GM08714 (cell line): ENCODE data around the gene CNTNAP2.

ENCODE experiments used
- H3K4me3 ChIP-seq: fragments of 200-500 bp; sonication (Bioruptor generic); 2 replicates; pipeline ENCODE4 v1.5.1; 2014; ENCODE audit warnings: mild to moderate bottlenecking, low read length, inconsistent platforms
- ZNF274 ChIP-seq: IDR thresholded peaks from 2 replicates; pipeline ENCODE4 v1.6.1; 2012; ENCODE audit warnings: mild to moderate bottlenecking, low read depth, low read length

The CNTNAP2 gene

GRCh38 chr7:148212731-148213130, 2096.1 kb downstream of the CNTNAP2 start:
- no peak for TF ChIP-seq ZNF274

GRCh38 chr7:148214101-148214500, 2097.5 kb downstream of the CNTNAP2 start:
- no peak overlapping the region for H3K4me3 ChIP-seq
- TF ChIP-seq ZNF274 = no peak

More at GRCh38 chr7:148212731-148213130, 2096.1 kb downstream of the CNTNAP2 start:
- no peak overlapping the region for H3K4me3 ChIP-seq

- no peak for TF ChIP-seq ZNF274
- no peak overlapping the region for H3K4me3 ChIP-seq
Observed at GRCh38 chr7:148218603-148219002, 2102.0 kb downstream of the CNTNAP2 start.

- no peak for TF ChIP-seq ZNF274
Observed at GRCh38 chr7:148222721-148223120, 2106.1 kb downstream of the CNTNAP2 start.

GRCh38 chr7:148223160-148223559, 2106.6 kb downstream of the CNTNAP2 start:
- TF ChIP-seq ZNF274 = no peak
- no peak overlapping the region for H3K4me3 ChIP-seq

More at GRCh38 chr7:148222721-148223120, 2106.1 kb downstream of the CNTNAP2 start:
- H3K4me3 ChIP-seq = no peak overlapping the region

GRCh38 chr7:148223738-148224137, 2107.1 kb downstream of the CNTNAP2 start:
- H3K4me3 ChIP-seq = no peak overlapping the region
- no peak for TF ChIP-seq ZNF274

- TF ChIP-seq ZNF274 = no peak
- H3K4me3 ChIP-seq = no peak overlapping the region
Observed at GRCh38 chr7:148230296-148230695, 2113.7 kb downstream of the CNTNAP2 start.

GRCh38 chr7:148230883-148231282, 2114.3 kb downstream of the CNTNAP2 start:
- no peak for TF ChIP-seq ZNF274
- H3K4me3 ChIP-seq = no peak overlapping the region

- no peak for TF ChIP-seq ZNF274
- H3K4me3 ChIP-seq = no peak overlapping the region
Observed at GRCh38 chr7:148232784-148233183, 2116.2 kb downstream of the CNTNAP2 start.

- no peak for TF ChIP-seq ZNF274
- no peak overlapping the region for H3K4me3 ChIP-seq
Observed at GRCh38 chr7:148234715-148235114, 2118.1 kb downstream of the CNTNAP2 start.

GRCh38 chr7:148238761-148239325, 2122.2 kb downstream of the CNTNAP2 start:
- no peak for TF ChIP-seq ZNF274
- no peak overlapping the region for H3K4me3 ChIP-seq

- H3K4me3 ChIP-seq = no peak overlapping the region
- TF ChIP-seq ZNF274 = no peak
Observed at GRCh38 chr7:148241700-148242293, 2125.2 kb downstream of the CNTNAP2 start.

- H3K4me3 ChIP-seq = no peak overlapping the region
- no peak for TF ChIP-seq ZNF274
Observed at GRCh38 chr7:148242294-148242821, 2125.8 kb downstream of the CNTNAP2 start.

- no peak overlapping the region for H3K4me3 ChIP-seq
- TF ChIP-seq ZNF274 = no peak
Observed at GRCh38 chr7:148245381-148245780, 2128.8 kb downstream of the CNTNAP2 start.

GRCh38 chr7:148253629-148254028, 2137.0 kb downstream of the CNTNAP2 start:
- no peak for TF ChIP-seq ZNF274
- no peak overlapping the region for H3K4me3 ChIP-seq

- no peak for TF ChIP-seq ZNF274
- no peak overlapping the region for H3K4me3 ChIP-seq
Observed at GRCh38 chr7:148255333-148255732, 2138.7 kb downstream of the CNTNAP2 start.

GRCh38 chr7:148256433-148256832, 2139.8 kb downstream of the CNTNAP2 start:
- H3K4me3 ChIP-seq = no peak overlapping the region
- no peak for TF ChIP-seq ZNF274
